Parathyroid adenoma (tissue), 2 donors: ENCODE results near the gene GPR162.

Source experiments
- H2AFZ ChIP-seq: fragments of 300-600 bp; sonication (generic); one replicate; pipeline ENCODE4 v1.7.0; 2017; ENCODE audit warnings: antibody characterized with exemption, mild to moderate bottlenecking
- H3K27ac ChIP-seq: fragments of 300-600 bp; sonication (generic); one replicate; pipeline ENCODE4 v1.7.0; 2017
- H3K27me3 ChIP-seq: fragments of 300-600 bp; sonication (generic); one replicate; pipeline ENCODE4 v1.7.0; 2017; ENCODE audit warnings: low read length; ENCODE audit not compliant: control insufficient read depth, insufficient read depth
- H3K36me3 ChIP-seq: fragments of 300-600 bp; sonication (generic); one replicate; pipeline ENCODE4 v1.7.0; 2017; ENCODE audit warnings: low read length; ENCODE audit not compliant: control insufficient read depth, insufficient read depth
- H3K4me1 ChIP-seq: fragments of 300-600 bp; sonication (generic); one replicate; pipeline ENCODE4 v1.7.0; 2017; ENCODE audit warnings: control low read depth
- H3K4me2 ChIP-seq: fragments of 300-600 bp; sonication (generic); one replicate; pipeline ENCODE4 v1.7.0; 2017; ENCODE audit warnings: low read length
- H3K4me3 ChIP-seq: fragments of 300-600 bp; sonication (generic); one replicate; pipeline ENCODE4 v1.7.0; 2017; ENCODE audit warnings: low read depth, low read length
- H3K79me2 ChIP-seq: fragments of 300-600 bp; sonication (generic); one replicate; pipeline ENCODE4 v1.7.0; 2017; ENCODE audit warnings: control low read depth
- H3K9ac ChIP-seq: fragments of 300-600 bp; sonication (generic); one replicate; pipeline ENCODE4 v1.7.0; 2017; ENCODE audit warnings: mild to moderate bottlenecking
- H3K9me3 ChIP-seq: fragments of 300-600 bp; sonication (generic); one replicate; pipeline ENCODE4 v1.7.0; 2017; ENCODE audit warnings: low read length; ENCODE audit not compliant: control insufficient read depth
- TF ChIP-seq, protein P1 (sequence below): fragments of 300-600 bp; sonication (generic); IDR thresholded peaks from one replicate; pipeline ENCODE4 v1.7.0; 2017; ENCODE audit warnings: antibody characterized with exemption, mild to moderate bottlenecking
- donor health status: primary hyperparathyroidism.

GPR162 gene

DNA sequence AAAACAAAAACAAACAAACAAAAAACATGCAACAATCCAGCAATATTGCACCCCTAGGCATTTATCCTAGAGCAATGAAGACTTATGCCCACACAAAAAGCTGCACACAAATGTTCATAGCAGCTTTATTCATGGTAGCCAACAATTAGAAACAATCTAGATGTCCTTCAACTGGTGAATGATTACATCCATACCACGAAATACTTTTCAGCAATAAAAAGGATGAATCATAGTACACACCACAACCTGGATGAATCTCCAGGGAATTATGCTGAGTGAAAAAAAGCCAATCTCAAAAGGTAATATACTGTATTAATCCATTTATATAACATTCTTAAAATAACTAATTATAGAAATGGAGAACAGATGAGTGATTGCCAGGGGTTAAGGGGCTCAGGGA lies 14.5 kb upstream of the GPR162 start:
- Histone ChIP-seq H3K9me3 (no peaks in the 10 kb centered on the region), H3K27ac (no peak overlapping the region), H3K27me3 (no peaks in the 10 kb centered on the region), H3K4me2 (no peak overlapping the region), H3K4me1 (no peaks in the 10 kb centered on the region), H3K79me2 (no peaks in the 10 kb centered on the region), H3K36me3 (no peaks in the 10 kb centered on the region), H3K9ac (no peak overlapping the region), H2AFZ (no peak overlapping the region), H3K4me3 (no peak overlapping the region)
- TF ChIP-seq, protein P1, sequence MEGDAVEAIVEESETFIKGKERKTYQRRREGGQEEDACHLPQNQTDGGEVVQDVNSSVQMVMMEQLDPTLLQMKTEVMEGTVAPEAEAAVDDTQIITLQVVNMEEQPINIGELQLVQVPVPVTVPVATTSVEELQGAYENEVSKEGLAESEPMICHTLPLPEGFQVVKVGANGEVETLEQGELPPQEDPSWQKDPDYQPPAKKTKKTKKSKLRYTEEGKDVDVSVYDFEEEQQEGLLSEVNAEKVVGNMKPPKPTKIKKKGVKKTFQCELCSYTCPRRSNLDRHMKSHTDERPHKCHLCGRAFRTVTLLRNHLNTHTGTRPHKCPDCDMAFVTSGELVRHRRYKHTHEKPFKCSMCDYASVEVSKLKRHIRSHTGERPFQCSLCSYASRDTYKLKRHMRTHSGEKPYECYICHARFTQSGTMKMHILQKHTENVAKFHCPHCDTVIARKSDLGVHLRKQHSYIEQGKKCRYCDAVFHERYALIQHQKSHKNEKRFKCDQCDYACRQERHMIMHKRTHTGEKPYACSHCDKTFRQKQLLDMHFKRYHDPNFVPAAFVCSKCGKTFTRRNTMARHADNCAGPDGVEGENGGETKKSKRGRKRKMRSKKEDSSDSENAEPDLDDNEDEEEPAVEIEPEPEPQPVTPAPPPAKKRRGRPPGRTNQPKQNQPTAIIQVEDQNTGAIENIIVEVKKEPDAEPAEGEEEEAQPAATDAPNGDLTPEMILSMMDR: no peak

GRCh38 chr12:6809056-6809455 lies 12.6 kb upstream of the GPR162 start:
- no peak overlapping the region for H3K4me3 ChIP-seq
- H3K79me2 ChIP-seq: no peaks in the 10 kb centered on the region
- no peaks in the 10 kb centered on the region for H3K36me3 ChIP-seq
- no peak overlapping the region for H3K9ac ChIP-seq
- no peaks in the 10 kb centered on the region for H3K4me1 ChIP-seq
- no peak overlapping the region for H3K27ac ChIP-seq
- TF ChIP-seq, protein P1: no peak
- no peaks in the 10 kb centered on the region for H3K27me3 ChIP-seq
- no peak overlapping the region for H2AFZ ChIP-seq
- H3K4me2 ChIP-seq: no peak overlapping the region
- H3K9me3 ChIP-seq: no peaks in the 10 kb centered on the region

GRCh38 chr12:6810758-6811157 lies 10.9 kb upstream of the GPR162 start:
- Histone ChIP-seq H3K36me3 (no peaks in the 10 kb centered on the region), H3K4me3 (no peak overlapping the region), H3K9ac (no peak overlapping the region), H3K9me3 (no peaks in the 10 kb centered on the region), H3K27me3 (no peaks in the 10 kb centered on the region), H2AFZ (no peak overlapping the region), H3K79me2 (no peaks in the 10 kb centered on the region), H3K27ac (no peak overlapping the region), H3K4me2 (no peak overlapping the region), H3K4me1 (no peaks in the 10 kb centered on the region)
- TF ChIP-seq, protein P1: no peak

- Histone ChIP-seq H3K79me2 (no peaks in the 10 kb centered on the region), H3K4me3 (no peak overlapping the region), H2AFZ (no peak overlapping the region), H3K4me1 (no peaks in the 10 kb centered on the region), H3K27ac (no peak overlapping the region), H3K4me2 (no peak overlapping the region), H3K9me3 (no peaks in the 10 kb centered on the region), H3K36me3 (no peaks in the 10 kb centered on the region), H3K27me3 (no peaks in the 10 kb centered on the region), H3K9ac (no peak overlapping the region)
- TF ChIP-seq, protein P1: no peak
These were observed 8.3 kb upstream of the GPR162 start for GRCh38 chr12:6813363-6813762.

DNA sequence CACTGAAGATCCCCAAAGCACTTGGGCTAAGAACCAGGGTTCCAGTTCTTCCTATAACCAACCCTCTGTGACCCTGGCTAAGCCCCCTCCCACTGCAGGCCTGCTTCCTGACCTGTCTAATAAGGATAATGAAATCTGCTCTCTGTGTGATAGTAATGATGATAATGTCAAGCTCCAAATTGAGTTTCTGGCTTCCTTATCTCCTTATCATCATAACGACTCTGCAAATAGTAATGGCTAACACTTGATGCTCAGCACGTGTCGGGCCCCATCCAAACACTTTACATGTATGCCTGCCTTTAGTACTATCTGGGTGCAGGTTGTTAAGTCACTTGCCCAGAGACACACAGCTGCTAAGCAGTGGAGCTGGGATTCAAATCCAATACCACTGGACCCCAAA lies 5.0 kb upstream of the GPR162 start:
- TF ChIP-seq, protein P1: no peak
- H3K79me2 ChIP-seq: no peaks in the 10 kb centered on the region
- no peaks in the 10 kb centered on the region for H3K9me3 ChIP-seq
- H3K36me3 ChIP-seq: no peaks in the 10 kb centered on the region
- no peak overlapping the region for H3K4me2 ChIP-seq
- no peak overlapping the region for H3K27ac ChIP-seq
- no peaks in the 10 kb centered on the region for H3K27me3 ChIP-seq
- H2AFZ ChIP-seq: no peak overlapping the region
- H3K4me3 ChIP-seq: no peak overlapping the region
- H3K9ac ChIP-seq: no peak overlapping the region
- no peaks in the 10 kb centered on the region for H3K4me1 ChIP-seq
